Renal pelvis (tissue), 4 donors: ENCODE data around the gene GALNT16. TPM values are rescaled to one million over a fixed set of nuclear protein-coding genes. Genes with fewer than 3 reads are reported as not detected.
"Not testable (repeated sequence)": the region's sequence is repeated elsewhere in the genome, so short reads cannot be mapped to it uniquely, and the experiment has no call there.

ENCODE experiments used
- DNase-seq: peaks from one replicate; pipeline ENCODE4 v3.0.0-alpha.2; 2013
- polyA plus RNA-seq, 3 donors: library from polyadenylated mRNA; unstranded; fragments of 120-200 nt; gene quantifications; one replicate each; pipeline ENCODE4 v1.2.1, GENCODE V29; 2013; ENCODE audit not compliant: insufficient read length in 3 of 3

Gene GALNT16
- polyA plus RNA-seq, 3 donors, result 4.6 to 5.1 (median 5.1) TPM

DNA sequence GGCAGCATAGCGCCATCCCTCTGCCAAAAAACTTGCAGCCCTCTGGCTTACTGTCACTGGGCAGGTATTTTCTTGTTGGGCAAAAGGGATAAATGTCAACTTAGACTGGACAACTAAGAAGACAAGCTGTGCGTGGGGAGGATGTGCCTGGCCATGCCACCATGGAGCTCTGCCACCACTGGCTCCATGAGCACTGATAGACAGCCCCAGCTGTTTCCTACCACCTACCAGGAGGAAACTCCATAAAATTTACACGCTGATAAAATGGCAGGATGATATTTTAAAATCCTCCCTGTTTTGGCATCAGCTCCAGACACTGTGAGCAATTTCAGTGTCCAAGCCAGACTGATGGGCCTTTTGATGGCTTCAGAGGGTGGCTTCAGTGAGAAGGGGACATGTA lies 7.1 kb upstream of the GALNT16 start:
- DNase-seq, result no peak

- no peak for DNase-seq
Measured at GRCh38 chr14:69259168-69259526, 811 bp upstream of the GALNT16 start.

- DNase-seq, result peak; percentile 28
Measured at GRCh38 chr14:69260190-69260860, 367 bp downstream of the GALNT16 start.

DNA sequence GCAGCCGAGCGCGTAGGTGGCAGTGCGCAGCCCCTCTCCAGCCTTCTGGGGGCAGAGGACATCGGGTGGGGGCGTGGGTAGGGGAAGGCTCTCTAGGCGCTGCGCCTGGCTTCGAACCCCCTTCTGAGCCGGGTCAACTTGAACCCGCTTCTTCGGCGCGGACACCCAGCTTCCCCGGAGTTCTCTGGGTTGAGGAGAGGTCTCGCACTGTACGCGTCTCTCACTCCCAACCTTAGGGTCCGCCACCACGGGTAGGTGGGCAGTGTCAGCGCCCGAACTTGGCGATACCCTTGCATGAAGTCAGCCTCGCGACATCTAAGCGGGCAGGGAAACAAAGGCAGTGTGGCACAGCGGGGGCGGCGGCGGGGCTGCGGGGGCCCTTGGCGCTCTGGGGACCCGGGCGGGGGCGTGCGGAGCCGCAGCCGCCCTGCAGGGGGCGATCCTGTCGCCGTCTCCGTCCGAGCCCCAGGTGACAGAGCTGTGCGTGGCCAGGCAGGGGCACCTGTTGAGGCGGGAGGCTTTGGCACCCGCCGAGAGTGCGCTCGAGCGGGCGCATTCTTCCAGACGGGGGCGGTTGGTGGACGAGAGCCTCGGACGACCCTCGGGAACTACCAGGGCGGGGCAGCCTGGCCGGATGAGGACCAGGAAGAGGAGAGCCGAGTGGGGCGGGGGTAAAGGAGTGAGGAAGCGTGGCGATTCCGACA lies 1.1 kb downstream of the GALNT16 start:
- peak; percentile 19 for DNase-seq

GRCh38 chr14:69261761-69262331 lies 1.9 kb downstream of the GALNT16 start:
- DNase-seq, result no peak

- DNase-seq, result no peak
Measured at GRCh38 chr14:69262516-69262915, 2.6 kb downstream of the GALNT16 start.

- DNase-seq, result no peak
Measured at GRCh38 chr14:69263364-69263763, 3.4 kb downstream of the GALNT16 start.

- no peak for DNase-seq
Measured at GRCh38 chr14:69263771-69264170, 3.8 kb downstream of the GALNT16 start.

DNA sequence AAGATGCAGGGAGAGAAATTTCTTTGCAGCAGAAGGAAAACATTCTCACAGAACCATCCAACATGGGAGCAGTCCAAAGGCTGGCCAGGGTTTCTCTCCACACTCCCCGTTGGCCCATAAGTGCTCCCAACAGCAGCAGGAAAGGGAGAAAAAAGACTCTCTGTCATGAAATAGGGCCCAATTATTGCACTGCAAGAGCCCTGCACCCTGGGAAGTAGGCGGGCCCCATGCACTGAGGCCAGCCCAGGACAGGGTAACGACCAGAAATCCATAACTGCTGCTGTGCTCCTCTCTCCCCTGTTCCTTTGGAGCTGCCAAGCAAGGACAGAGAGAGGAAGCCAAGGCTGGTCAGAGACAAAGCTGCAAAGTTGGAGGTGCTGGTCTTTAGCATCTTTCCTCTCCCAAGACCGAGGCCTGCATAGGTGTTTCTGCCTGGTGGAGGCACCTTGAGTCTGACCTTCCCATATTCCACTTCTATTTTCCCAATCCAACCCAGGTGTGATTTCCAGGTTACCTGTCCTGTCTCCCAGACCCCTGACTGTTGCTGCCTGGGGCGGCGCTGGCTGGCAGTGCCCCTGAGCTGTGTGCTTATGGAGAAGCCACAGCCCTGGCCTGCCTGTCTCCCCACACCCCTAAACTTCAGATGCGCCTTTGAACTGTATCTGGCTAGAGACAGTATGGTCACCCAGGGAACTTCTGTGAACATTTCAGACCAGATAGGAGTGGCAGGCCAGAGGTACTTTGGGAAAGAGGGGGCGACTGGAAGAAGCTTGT lies 6.8 kb downstream of the GALNT16 start:
- no peak for DNase-seq

- no peak for DNase-seq
Measured at GRCh38 chr14:69267492-69267891, 7.5 kb downstream of the GALNT16 start.

GRCh38 chr14:69268223-69268622 lies 8.3 kb downstream of the GALNT16 start:
- no peak for DNase-seq

GRCh38 chr14:69268763-69269162 lies 8.8 kb downstream of the GALNT16 start:
- no peak for DNase-seq

- no peak for DNase-seq
Measured at GRCh38 chr14:69269381-69269780, 9.4 kb downstream of the GALNT16 start.

- DNase-seq, result no peak
Measured at GRCh38 chr14:69270097-69270496, 10.1 kb downstream of the GALNT16 start.

GRCh38 chr14:69270795-69271708 lies 11.1 kb downstream of the GALNT16 start:
- DNase-seq, result no peak

DNA sequence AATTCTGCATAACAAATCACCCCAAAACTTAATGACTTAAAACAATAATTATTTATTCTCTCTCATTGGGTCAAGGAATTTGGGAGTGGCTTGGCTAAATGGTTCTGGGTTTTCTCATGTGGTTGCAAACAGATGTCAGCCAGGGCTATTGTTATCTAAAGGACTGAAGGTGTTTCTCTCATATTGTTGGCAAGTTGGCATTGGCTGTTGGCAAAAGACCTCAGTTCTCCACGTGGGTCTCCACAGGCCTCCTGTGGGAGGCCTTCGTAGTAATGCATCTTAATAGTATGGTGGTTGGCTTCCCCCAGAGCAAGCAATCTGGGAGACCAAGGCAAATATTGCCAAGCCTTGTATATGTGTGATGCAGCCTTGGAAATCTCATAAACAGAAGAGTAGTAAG lies 14.4 kb downstream of the GALNT16 start:
- DNase-seq, result no peak

GRCh38 chr14:69275331-69275730 lies 15.4 kb downstream of the GALNT16 start:
- DNase-seq, result no peak

DNA sequence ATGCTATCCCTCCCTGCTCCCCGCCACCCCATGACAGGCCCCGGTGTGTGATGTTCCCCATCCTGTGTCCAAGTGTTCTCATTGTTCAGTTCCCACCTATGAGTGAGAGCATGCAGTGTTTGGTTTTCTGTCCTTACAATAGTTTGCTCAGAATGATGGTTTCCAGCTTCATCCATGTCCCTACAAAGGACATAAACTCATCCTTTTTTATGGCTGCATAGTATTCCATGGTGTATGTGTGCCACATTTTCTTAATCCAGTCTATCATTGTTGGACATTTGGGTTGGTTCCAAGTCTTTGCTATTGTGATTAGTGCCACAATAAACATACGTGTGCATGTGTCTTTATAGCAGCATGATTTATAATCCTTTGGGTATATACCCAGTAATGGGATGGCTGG lies 17.4 kb downstream of the GALNT16 start:
- not testable (repeated sequence) for DNase-seq

GRCh38 chr14:69280746-69281291 lies 20.9 kb downstream of the GALNT16 start:
- DNase-seq, result no peak

GRCh38 chr14:69281450-69282169 lies 21.7 kb downstream of the GALNT16 start:
- no peak for DNase-seq

GRCh38 chr14:69282448-69282847 lies 22.5 kb downstream of the GALNT16 start:
- no peak for DNase-seq
